Hepatocyte (in vitro differentiated cells): ENCODE measurements around the gene TMEM60. TPM values are rescaled to one million over a fixed set of nuclear protein-coding genes. Genes with fewer than 3 reads are reported as not detected.
A peak's percentile ranks its signal among the peaks of the same experiment; 100 is the strongest.

Experiments
- DNase-seq: peaks from one replicate; pipeline ENCODE4 v3.0.0-alpha.2; 2016; ENCODE audit warnings: low spot score
- H2AFZ ChIP-seq: fragments of 200-600 bp; sonication (generic); 2 replicates; pipeline ENCODE4 v1.6.0; 2016; ENCODE audit warnings: antibody characterized with exemption, mild to moderate bottlenecking
- H3K27ac ChIP-seq: fragments of 200-600 bp; sonication (generic); 2 replicates; pipeline ENCODE4 v1.5.1; 2016; ENCODE audit warnings: mild to moderate bottlenecking
- H3K27me3 ChIP-seq: fragments of 200-600 bp; sonication (generic); 2 replicates; pipeline ENCODE4 v1.6.1; 2016
- H3K36me3 ChIP-seq: fragments of 200-600 bp; sonication (generic); replicated peaks from 2 replicates; pipeline ENCODE4 v1.5.1; 2016; ENCODE audit warnings: low read depth; ENCODE audit not compliant: insufficient read depth
- H3K4me1 ChIP-seq: fragments of 200-600 bp; sonication (generic); 2 replicates; pipeline ENCODE4 v1.5.1; 2016; ENCODE audit warnings: mild to moderate bottlenecking, moderate library complexity; ENCODE audit not compliant: insufficient read depth
- H3K4me2 ChIP-seq: fragments of 200-600 bp; sonication (generic); 2 replicates; pipeline ENCODE4 v1.6.0; 2016
- H3K4me3 ChIP-seq: fragments of 200-600 bp; sonication (generic); 2 replicates; pipeline ENCODE4 v1.5.1; 2016; ENCODE audit warnings: mild to moderate bottlenecking
- H3K79me2 ChIP-seq: fragments of 200-600 bp; sonication (generic); 2 replicates; pipeline ENCODE4 v1.6.0; 2017; ENCODE audit warnings: mild to moderate bottlenecking
- H3K9me2 ChIP-seq: fragments of 200-600 bp; sonication (generic); replicated peaks from 2 replicates; pipeline ENCODE4 v1.6.0; 2017; ENCODE audit warnings: mild to moderate bottlenecking; ENCODE audit not compliant: insufficient read depth
- H3K9me3 ChIP-seq: fragments of 200-600 bp; sonication (generic); 2 replicates; pipeline ENCODE4 v1.5.1; 2016; ENCODE audit warnings: low read depth, mild to moderate bottlenecking
- H4K20me1 ChIP-seq: fragments of 200-600 bp; sonication (generic); 2 replicates; pipeline ENCODE4 v1.6.0; 2016; ENCODE audit warnings: mild to moderate bottlenecking; ENCODE audit not compliant: insufficient read depth, poor library complexity, severe bottlenecking
- EZH2 ChIP-seq: fragments of 200-600 bp; sonication (generic); IDR thresholded peaks from 2 replicates; pipeline ENCODE4 v1.6.1; 2016; ENCODE audit warnings: antibody characterized with exemption, mild to moderate bottlenecking, borderline replicate concordance
- EZH2phosphoT487 ChIP-seq: fragments of 200-600 bp; sonication (generic); IDR thresholded peaks from one replicate; pipeline ENCODE4 v1.6.1; 2018; ENCODE audit warnings: antibody characterized with exemption, mild to moderate bottlenecking, low read depth, moderate library complexity; ENCODE audit not compliant: unreplicated experiment, severe bottlenecking
- WGBS: methylation state at CpG from one replicate; pipeline ENCODE4 v1.1.6; 2016; ENCODE audit warnings: low lambda C conversion rate; ENCODE audit errors: missing lambda C conversion rate; 5-methylcytosine and 5-hydroxymethylcytosine counted together
- polyA plus RNA-seq: library from polyadenylated mRNA; unstranded; fragments of >200 nt; fragmentation: Nextera tagmentation; extraction: Ambion mirVana; gene quantifications from 2 replicates; pipeline ENCODE4 v1.2.1, GENCODE V29; 2016
- total RNA-seq: library from RNA; depleted of rRNA; stranded (reverse); fragments of >200 nt; gene quantifications from 2 replicates; pipeline ENCODE4 v1.2.3, GENCODE V29; 2014
- TF ChIP-seq, protein P1 (sequence below): fragments of 200-600 bp; sonication (generic); IDR thresholded peaks from 2 replicates; pipeline ENCODE4 v1.5.1; 2016; ENCODE audit warnings: antibody characterized with exemption, mild to moderate bottlenecking; ENCODE audit not compliant: poor library complexity

TMEM60 gene
- total and polyA plus RNA-seq, 2 experiments from 2014 or later: 24.2 to 29.9 TPM

DNA sequence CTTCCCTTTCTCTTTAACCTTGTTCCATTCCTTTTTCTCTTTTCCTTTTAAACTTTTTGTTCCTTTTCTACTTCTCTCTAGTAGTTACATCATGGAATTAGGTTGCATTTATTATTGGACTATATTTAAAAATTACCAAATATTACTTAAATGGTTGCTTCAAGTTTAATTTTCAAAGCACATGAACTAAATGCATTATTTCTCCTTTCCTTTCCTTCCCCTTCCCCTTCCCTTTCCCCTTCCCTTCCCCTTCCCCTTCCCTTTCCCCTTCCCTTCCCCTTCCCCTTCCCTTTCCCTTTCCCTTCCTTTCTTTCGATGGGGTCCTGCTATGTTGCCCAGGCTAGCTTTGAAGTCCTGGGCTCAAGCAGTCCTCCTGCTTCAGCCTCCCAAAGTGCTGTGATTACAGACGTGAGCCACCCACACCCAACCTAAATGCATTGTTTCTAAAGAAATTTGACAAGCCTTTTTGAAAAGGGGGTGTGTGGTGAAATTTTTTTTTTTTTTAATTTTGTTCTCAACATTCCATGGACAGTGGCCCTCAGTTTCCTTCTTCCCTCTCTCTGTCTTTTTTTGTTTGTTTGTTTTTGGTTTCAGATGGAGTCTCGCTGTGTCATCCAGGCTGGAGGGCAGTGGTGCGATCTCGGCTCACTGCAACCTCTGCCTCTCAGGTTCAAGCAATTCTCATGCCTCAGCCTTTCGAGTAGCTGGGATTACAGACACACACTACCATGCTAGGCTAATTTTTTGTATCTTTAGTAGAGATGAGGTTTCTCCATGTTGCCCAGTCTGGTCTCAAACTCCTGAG, 31.2 kb downstream of the TMEM60 start:
- no peaks in the 10 kb centered on the region for H3K9me2 ChIP-seq
- no peak overlapping the region for H3K4me2 ChIP-seq
- DNase-seq: no peak
- H3K36me3 ChIP-seq: no peaks in the 10 kb centered on the region
- no peak overlapping the region for H3K4me3 ChIP-seq
- peaks cover 2% of the 10 kb centered on the region for H4K20me1 ChIP-seq
- TF ChIP-seq EZH2phosphoT487 (no peak), EZH2 (no peak)
- TF ChIP-seq, protein P1, sequence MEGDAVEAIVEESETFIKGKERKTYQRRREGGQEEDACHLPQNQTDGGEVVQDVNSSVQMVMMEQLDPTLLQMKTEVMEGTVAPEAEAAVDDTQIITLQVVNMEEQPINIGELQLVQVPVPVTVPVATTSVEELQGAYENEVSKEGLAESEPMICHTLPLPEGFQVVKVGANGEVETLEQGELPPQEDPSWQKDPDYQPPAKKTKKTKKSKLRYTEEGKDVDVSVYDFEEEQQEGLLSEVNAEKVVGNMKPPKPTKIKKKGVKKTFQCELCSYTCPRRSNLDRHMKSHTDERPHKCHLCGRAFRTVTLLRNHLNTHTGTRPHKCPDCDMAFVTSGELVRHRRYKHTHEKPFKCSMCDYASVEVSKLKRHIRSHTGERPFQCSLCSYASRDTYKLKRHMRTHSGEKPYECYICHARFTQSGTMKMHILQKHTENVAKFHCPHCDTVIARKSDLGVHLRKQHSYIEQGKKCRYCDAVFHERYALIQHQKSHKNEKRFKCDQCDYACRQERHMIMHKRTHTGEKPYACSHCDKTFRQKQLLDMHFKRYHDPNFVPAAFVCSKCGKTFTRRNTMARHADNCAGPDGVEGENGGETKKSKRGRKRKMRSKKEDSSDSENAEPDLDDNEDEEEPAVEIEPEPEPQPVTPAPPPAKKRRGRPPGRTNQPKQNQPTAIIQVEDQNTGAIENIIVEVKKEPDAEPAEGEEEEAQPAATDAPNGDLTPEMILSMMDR: no peak
- WGBS: 90% methylated on average over 6 of the region's 6 CpGs
- no peak overlapping the region for H2AFZ ChIP-seq
- peak overlapping the region; percentile 31 for H3K27ac ChIP-seq
- peaks cover 7% of the 10 kb centered on the region for H3K4me1 ChIP-seq
- no peaks in the 10 kb centered on the region for H3K9me3 ChIP-seq
- H3K79me2 ChIP-seq: peaks cover 36% of the 10 kb centered on the region
- H3K27me3 ChIP-seq: no peaks in the 10 kb centered on the region

DNA sequence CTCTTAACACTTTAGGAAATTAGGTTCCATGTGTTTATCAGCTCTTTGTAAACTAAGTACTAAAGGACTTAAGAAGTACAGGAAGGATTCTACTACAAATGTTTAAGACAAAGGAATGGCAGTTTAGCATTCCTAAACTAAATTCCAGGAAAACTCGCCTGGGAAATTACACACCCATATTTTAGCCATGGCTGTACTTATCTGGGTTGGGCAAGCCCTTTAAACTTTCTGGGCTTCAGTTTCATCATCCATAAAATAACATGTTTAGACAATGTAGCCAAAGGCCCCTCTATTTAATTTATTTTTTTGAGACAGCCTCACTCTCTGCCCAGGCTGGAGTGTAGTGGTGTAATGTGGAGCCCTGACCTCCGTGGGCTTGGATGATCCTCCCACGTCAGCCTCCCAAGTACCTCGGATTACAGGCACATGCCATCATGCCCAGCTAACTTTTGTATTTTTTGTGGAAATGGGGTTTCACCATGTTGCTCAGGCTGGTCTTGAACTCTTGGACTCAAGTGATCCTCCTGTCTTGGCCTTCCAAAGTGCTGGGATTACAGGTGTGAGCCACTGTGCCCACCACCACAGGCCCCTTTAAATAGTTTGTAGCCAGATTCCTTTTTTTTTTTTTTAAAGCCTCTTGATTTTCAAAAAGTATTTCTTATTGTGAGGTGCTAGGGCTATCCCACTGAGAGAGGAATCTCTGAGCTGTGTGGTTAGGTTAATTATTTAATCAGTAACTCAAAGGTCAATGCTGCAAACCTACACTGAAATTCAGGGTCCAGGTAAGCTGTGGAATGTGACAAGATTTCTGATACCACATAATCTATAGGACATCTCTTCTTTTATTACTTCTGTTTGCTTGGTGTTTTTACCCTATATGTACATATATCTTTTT, 32.1 kb downstream of the TMEM60 start:
- Histone ChIP-seq H2AFZ (no peak overlapping the region), H3K4me1 (peaks cover 7% of the 10 kb centered on the region), H3K79me2 (peaks cover 39% of the 10 kb centered on the region), H3K9me3 (no peaks in the 10 kb centered on the region), H3K4me3 (no peak overlapping the region), H3K9me2 (no peaks in the 10 kb centered on the region), H3K4me2 (peak overlapping the region; percentile 47), H4K20me1 (peaks cover 10% of the 10 kb centered on the region), H3K36me3 (no peaks in the 10 kb centered on the region), H3K27me3 (no peaks in the 10 kb centered on the region), H3K27ac (peak overlapping the region; percentile 78)
- peak; percentile 13 for DNase-seq
- TF ChIP-seq, protein P1: no peak
- TF ChIP-seq EZH2 (no peak), EZH2phosphoT487 (no peak)
- WGBS: 74% methylated on average over 4 of the region's 4 CpGs

DNA sequence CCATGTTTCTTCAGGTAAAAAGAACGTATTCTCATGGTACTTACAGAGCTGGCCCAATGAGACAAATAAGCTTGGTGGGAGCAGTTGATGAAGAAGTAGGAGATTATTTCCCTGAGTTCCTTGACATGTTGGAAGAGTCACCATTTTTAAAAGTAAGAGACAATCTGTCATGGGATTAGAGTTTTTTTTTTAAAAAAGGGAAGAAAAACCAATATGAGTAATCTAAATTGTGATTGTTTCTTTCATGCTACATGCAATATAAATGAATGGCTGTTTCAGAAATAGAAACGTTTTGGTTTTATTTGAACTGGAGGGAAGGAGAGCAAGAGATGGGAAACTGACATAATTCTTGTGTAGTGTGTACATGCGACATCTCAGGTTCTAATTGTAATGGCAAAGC, 32.8 kb downstream of the TMEM60 start:
- no peak overlapping the region for H3K4me3 ChIP-seq
- 76% methylated on average over 3 of the region's 3 CpGs for WGBS
- H3K27ac ChIP-seq: peak overlapping the region; percentile 78
- H3K36me3 ChIP-seq: no peaks in the 10 kb centered on the region
- no peaks in the 10 kb centered on the region for H3K9me3 ChIP-seq
- no peaks in the 10 kb centered on the region for H3K27me3 ChIP-seq
- no peak overlapping the region for H3K4me2 ChIP-seq
- H3K9me2 ChIP-seq: no peaks in the 10 kb centered on the region
- H3K79me2 ChIP-seq: peaks cover 46% of the 10 kb centered on the region
- no peak for DNase-seq
- peaks cover 10% of the 10 kb centered on the region for H4K20me1 ChIP-seq
- TF ChIP-seq, protein P1: no peak
- TF ChIP-seq EZH2phosphoT487 (no peak), EZH2 (no peak)
- no peak overlapping the region for H2AFZ ChIP-seq
- peaks cover 7% of the 10 kb centered on the region for H3K4me1 ChIP-seq
